Coronary artery (tissue), 2 donors: Measurements from ENCODE around the gene ABI3BP.
A peak's percentile ranks its signal among the peaks of the same experiment; 100 is the strongest.

ENCODE experiments used
- DNase-seq: peaks from one replicate; pipeline ENCODE4 v3.0.0-alpha.2; 2017; ENCODE audit warnings: low spot score
- H3K27ac ChIP-seq, 2 donors: fragments of 200-600 bp; sonication (generic); one replicate each; pipeline ENCODE4 v1.5.1; 2016 to 2019
- H3K4me3 ChIP-seq: fragments of 200-600 bp; sonication (generic); 2 replicates; pipeline ENCODE4 v1.5.1; 2016; ENCODE audit warnings: mild to moderate bottlenecking, moderate library complexity
- CTCF ChIP-seq: fragments of 200-600 bp; sonication (generic); IDR thresholded peaks from one replicate; pipeline ENCODE4 v1.5.1; 2019; ENCODE audit warnings: antibody characterized with exemption

ABI3BP gene

DNA sequence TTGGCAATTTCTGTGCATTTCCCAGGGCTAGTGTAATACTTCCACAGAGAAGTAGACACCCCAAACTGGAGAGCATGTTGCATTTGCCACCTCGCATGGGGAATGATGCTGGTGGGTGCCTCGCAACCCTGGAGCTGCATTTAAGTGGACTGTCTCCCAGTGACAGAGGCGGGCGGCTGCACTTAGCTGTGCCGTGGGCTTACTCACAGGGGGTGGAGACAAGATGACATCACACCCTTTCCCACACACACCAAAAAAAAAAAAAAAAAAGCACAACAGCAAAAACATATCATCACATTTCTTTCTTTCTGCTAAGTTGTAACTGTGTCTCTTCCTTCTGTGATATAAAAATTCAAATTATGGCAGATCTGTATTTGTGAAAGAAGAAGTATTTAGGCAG lies at the start of gene ABI3BP:
Gene ABI3BP (minus strand): TSS at position 113 of the 400 bp plus-strand sequence. CDS start 37 bp downstream, at position 76.
- TF ChIP-seq CTCF: no peak
- peak within 1 kb of the TSS; percentile 55 to 83 for H3K27ac ChIP-seq
- peak; percentile 86 for DNase-seq
- peak within 1 kb of the TSS; percentile 72 for H3K4me3 ChIP-seq

GRCh38 chr3:101039285-101039684 lies 46.1 kb upstream of the ABI3BP start:
- Histone ChIP-seq H3K4me3 (no peak overlapping the region), H3K27ac (no peak overlapping the region)
- DNase-seq: no peak
- TF ChIP-seq CTCF: no peak

DNA sequence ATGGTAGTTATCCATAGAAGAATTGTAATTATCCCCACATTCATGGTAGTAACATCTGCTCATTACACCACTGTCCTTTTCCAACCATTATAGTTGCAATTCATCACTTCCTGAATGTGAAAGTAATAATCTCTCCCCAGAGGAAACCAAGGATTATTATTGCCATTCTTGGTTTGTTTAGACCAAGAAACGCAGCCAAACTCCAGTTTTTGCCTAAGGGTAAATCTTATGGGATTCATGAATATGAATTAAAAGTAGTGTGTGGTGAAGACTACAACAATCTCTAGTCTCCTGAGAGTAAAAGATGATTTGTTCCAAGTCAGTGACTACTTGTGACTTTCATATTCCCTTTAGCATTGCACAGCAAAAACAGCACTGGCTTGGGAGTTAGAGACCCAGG lies 45.7 kb upstream of the ABI3BP start:
- Histone ChIP-seq H3K4me3 (no peak overlapping the region), H3K27ac (peak overlapping the region in 1 of 2 donors; percentile 0)
- no peak for DNase-seq
- no peak for TF ChIP-seq CTCF

- peak overlapping the region in 1 of 2 donors; percentile 0 for H3K27ac ChIP-seq
- TF ChIP-seq CTCF: no peak
Observed at GRCh38 chr3:101038393-101038792, 45.2 kb upstream of the ABI3BP start.

GRCh38 chr3:101037613-101038012 lies 44.4 kb upstream of the ABI3BP start:
- no peak overlapping the region for H3K27ac ChIP-seq
- TF ChIP-seq CTCF: no peak
- DNase-seq: no peak
- no peak overlapping the region for H3K4me3 ChIP-seq

More at GRCh38 chr3:101038393-101038792, 45.2 kb upstream of the ABI3BP start:
- H3K4me3 ChIP-seq: no peak overlapping the region
- no peak for DNase-seq

DNA sequence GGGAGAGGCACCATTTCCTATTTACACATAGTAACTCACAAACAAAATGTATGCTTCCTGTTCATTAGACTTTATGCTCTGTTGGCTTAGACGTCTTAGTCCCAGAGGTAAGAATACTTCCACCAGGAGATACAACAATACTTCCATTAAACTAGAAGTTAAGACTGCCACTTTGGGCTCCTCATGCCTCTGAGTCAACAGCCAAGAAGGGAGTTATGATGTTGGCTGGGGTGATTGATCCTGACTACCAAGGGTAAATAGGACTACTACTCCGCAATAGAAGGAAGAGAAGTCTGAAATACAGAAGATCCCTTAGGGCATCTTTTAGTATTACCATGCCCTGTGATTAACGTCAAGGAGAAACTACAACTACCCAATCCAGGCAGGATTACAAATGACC lies 43.5 kb upstream of the ABI3BP start:
- no peak for TF ChIP-seq CTCF
- Histone ChIP-seq H3K4me3 (no peak overlapping the region), H3K27ac (peak overlapping the region; percentile 14 to 67)
- DNase-seq: no peak

DNA sequence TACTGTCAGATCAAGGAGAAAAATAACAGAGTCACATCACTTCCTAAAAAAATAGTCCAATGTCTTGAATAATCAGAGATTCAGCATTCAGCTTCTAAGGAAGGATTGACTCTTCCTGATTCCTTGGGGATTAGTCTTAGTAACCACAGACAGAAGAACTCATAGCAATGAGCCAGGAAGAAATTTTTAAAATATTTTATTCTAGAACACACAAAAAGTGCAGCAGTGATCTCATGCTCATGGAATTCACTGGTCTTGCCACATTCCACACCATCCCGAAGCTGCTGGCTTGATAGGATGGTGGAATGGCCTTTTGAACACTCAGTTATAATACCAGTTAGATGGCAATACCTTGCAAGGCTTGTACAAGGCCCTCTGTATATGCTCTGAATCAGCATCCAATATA lies 43.0 kb upstream of the ABI3BP start:
- no peak for DNase-seq
- Histone ChIP-seq H3K4me3 (no peak overlapping the region), H3K27ac (peak overlapping the region; percentile 14 to 67)
- no peak for TF ChIP-seq CTCF
